IPS-11a (cell line): ENCODE data around the gene CCR1.
"Not testable (repeated sequence)": the region's sequence is repeated elsewhere in the genome, so short reads cannot be mapped to it uniquely, and the experiment has no call there.

Experiments
- H3K4me3 ChIP-seq: one replicate; pipeline ENCODE4 v1.5.1; 2013; ENCODE audit warnings: low read depth, low read length, control low read depth

The CCR1 gene

DNA sequence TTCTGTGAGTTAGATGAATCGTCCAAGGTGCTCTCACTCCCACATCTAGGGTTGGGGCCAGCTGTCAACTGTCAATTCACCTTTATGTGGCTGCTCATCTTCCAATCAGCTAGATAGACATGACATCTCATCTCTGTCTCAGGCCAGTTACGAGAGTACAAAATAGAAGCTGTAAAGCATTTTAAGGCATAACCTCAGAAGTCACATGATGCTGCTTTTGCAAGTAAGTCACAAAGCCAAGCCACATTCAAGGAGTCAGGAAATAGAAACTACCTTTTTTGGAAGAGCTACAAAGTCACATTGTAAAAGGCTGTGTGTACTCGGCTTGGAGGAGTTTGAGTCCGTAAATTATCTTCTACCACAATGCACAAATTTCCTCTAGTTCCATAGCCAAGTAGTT, 5.1 kb upstream of the CCR1 start:
- no peak overlapping the region for H3K4me3 ChIP-seq

DNA sequence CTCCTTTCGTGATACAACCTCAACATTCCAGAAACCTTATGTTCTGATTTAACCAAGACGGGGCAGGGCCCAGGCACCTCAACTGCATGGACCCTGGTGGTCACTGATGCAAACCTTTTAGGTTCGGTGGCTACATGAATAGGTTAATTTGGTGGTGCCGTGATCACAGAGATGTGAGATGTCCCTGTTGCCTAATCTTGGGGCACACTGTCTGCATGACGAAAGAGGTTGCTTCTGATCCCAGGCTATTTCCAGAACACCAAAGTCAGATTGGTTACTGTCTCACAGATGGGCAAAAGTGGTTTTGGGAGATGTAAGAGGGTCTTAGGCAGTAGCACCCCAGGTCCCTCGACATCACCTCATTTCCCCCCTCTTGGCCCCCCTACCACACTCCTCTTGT, 4.0 kb upstream of the CCR1 start:
- H3K4me3 ChIP-seq = no peak overlapping the region

DNA sequence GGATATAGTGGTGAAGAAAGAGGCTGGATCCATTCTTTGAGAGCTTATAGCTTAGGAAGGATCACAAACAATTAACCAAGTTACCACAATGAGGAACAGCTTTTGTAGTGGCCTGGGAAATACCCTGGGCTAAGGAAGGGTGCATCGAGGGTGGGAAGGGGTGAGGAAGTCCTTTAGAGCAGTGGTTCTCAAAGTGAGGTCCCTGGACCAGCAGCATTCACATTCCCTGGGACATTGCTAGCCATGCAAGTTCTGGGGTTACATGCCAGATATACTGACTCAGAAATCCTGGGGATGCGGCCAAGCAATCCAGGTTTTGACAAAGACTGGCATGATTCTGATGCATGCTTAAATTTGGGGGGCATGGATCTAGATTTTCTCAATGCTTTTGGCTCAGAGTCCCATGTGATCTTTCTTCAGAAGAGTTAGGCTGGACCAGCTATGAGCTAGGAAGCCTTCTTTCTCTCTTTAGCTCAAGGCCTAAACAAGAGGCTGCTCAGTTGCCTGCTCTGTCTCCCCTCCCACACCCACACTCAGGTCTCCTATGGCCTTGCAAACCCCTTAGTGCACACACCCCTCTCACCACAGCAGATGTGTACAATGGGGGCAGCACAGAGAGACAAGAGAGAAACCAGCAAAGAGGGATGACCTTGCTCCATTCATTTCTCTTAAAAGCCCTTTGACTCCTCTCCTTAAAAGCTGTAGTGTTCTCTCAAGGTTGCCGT, 1.8 kb upstream of the CCR1 start:
- no peak overlapping the region for H3K4me3 ChIP-seq

DNA sequence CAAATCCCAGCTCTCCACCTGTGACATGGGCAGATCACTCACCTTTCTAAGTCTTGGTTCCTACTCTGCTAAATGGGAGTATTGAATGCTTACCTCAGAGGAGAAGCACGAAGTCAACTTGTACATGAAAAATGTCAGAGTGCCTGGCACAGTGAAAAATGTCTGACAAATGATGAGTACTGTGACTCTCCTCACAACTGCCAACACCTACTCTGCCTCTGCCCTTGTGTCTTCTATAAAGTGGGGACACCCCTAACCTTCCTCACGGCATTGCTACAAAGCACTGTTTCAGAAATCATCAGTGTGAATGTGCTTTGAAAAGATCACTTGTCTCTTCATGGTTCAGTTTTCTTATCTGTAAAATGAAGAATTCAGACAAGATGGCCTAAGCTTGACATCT, 940 bp upstream of the CCR1 start:
- H3K4me3 ChIP-seq = no peak overlapping the region

DNA sequence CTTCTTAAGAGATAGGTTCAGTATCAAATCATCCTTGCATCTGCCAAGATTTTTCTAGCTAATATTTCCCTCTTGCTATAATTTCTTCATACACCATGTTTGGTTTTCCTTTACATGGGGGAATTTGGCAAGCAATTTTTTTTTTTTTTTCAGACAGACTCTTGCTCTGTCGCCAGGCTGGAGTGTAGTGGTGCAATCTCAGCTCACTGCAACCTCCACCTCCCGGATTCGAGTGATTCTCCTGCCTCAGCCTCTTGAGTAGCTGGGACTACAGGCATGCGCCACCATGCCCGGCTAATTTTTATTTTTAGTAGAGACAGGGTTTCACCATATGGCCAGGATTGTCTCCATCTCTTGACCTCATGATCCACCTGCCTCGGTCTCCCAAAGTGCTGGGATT, 599 bp downstream of the CCR1 start:
- not testable (repeated sequence) for H3K4me3 ChIP-seq

DNA sequence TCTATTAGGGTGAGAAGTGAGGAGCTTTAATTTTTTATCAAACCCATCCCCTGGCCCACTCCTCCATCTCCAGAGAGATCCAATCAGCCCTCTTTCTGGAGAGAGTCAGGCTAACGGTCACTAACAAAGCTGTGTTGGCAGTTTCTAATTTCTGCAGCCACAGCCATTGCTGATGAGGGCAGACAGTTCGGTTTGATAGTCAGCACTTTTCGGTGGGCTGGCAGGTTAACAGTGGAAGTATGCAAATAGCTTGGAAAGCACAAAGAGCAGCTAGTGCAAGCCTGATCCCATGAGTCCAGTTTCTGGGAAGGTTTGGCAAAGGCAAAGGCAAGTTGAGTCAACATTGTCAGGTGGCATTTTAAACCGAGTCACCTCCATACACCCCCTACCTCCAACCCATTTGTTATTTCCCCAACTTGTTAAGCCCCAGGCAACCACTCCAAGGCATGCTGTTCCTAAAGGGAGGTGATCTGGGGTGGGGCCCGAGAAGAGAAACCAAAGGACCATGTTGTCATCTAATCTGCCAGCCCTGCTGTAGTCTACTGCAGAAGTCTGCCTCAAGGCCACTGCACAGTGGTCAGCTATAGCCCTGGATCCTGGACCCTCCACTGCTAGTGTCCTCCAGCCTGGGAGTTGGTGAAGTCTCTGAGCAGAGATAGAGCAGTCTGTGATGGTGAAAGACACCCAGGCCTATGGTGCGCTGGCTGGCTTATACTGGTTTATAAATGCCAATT, 1.7 kb downstream of the CCR1 start:
- H3K4me3 ChIP-seq = no peak overlapping the region

DNA sequence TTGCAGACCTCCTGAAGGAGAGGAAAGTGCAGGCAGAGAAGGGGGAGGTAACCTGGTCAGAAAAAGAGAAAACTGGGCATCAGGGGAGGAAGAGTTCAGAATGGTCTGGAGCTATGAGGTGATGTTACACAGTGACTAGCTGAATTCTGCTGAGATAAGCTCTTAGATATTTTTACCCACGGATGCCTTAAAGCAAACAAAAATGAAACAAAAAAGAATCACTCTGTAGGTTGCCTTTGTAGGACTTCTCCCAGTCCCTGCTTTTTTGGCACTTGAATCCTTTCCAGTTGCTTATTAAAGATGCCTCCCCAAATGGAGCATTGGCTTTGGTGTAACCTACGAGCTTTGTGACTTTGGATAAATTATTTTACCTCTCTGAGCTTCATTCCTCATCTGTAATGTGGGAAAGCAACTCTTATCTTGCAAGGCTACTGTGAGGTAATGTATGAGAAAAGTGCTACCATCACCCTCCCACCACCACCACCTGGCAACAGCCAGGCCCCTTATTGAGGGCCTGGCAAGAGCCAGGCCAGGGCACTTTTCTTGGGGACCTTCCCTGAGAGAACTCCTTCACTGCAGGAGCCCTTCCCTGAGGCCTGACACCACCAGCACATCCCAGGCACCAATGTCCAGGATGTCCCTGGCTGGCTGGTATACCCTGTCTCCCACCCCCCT, 2.7 kb downstream of the CCR1 start:
- no peak overlapping the region for H3K4me3 ChIP-seq

DNA sequence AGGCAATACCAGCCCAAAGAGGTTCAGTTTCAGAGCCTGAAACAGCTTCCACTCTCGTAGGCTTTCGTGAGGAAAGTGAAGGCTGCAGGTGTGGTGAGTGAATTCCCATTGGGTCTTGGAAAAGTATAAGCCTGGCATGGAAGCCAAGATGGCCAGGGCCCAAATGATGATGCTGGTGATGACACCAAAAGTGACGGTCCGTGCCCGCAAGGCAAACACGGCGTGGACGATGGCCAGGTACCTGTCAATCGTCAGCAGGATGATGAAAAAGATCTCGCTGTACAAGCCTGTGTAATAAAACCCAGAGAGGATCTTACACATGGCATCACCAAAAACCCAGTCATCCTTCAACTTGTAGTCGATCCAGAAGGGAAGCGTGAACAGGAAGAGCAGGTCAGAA, 4.4 kb downstream of the CCR1 start:
- H3K4me3 ChIP-seq = no peak overlapping the region

DNA sequence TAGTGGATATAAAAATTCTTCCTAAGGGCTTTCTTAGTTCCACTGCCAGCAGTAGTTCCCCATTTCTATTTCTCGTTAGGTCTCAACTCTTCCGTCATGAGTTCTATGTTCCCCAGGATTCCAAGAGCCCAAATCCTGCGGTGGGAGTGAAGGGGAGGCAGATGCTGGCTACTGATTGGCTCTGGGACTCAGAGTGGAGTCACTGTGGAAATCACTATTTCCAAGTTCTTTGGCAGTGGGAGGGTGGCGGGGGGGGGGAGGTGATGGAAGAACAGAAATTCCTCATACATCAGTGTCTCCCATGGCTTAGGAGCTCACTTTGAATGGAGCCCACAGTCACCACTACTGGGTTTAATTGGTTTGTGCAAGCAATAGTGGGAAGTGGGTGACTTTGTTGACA, 5.6 kb downstream of the CCR1 start:
- no peak overlapping the region for H3K4me3 ChIP-seq

DNA sequence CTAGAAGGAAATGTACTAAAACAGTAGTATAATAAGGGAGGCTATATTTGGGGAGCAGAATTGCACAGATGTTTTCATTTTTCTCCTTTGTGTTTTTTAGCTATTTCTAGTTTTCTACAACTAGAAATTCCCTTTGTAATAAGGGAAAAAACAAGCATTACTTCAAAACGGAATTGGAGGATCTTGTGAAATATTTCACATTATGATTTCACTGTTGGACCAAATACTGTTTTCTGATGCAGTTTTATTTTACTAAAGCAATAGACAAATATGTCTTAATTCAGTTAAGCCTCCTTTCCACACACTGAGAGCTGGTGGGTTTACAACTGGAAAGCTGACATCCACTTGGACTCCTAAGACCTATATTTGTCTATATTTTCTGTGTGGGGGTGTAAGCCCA, 7.3 kb downstream of the CCR1 start:
- no peak overlapping the region for H3K4me3 ChIP-seq

DNA sequence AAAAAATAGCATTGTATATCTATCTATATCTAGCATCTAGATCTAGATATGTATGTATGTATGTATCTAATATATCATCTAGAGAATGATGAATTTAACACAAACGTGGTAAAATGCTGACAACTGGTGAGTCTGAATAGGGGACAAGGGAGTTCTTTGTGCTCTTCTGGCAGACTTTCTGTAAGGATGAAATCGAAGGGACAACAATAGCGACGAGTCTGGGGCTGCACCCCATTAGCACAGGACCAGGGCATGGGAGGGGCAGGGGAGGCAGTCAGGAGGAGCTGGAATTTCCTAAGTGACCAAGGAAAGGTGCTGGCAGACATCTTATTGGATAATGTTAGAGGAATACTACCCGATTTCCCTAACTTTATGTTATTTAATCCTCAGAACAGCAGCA, 7.9 kb downstream of the CCR1 start:
- no peak overlapping the region for H3K4me3 ChIP-seq

DNA sequence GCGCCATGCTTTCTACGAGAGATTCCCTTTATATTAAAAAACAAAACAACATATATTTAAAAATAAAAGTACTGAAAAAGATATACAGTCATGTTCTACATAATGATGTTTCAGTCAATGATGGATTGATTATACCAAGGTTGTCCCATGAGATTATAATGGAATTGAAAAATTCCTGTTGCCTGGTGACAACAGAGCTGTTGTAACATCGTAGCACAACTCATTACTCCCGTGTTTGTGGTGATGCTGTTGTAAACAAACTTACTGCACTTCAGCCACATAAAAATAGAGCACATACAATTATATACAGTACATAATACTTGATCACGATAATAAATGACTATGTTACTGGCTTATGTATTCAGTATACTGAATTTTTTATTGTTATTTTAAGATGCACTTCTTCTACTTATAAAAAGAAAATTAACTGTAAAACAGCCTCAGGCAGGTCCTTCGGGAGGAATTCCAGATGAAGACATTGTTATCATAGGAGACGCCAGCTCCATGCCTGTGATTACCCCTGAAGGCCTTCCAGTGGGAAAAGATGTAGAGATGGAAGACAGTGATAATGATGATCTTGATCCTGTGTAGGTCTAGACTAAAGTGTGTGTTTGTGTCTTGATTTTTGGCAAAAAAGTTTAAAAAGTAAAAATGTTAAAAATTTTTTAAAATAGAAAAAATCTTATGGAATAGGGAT, 11.7 kb downstream of the CCR1 start:
- no peak overlapping the region for H3K4me3 ChIP-seq

DNA sequence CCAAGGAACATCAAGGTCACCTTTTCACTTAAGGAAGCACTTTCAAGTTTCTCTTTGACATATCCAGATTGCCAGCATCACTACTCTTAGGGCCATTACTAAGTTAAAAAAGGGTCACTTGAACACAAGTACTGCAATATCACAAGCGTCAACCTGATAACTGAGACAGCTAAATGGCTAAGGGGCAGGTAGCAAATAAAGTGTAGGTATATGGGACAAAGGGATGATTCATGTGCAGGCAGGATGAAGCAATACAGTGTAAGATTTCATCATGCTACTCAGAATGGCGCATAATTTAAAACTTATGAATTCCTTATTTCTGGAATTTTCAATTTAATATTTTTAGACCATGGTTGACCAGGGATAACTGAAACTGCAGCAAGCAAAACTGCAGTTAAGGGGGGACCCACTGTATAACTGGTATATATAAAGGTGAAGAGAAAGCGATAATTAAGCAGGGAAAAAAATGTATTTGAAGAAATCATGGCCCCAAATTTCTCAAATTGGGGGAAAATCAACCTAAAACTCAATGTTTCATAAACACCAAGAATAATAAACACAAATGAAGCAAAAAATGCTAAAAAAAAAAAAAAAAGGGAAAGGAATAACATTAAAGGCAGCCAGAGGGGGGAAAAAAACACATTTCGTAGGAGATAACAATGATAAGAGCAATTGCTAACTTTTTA, 13.1 kb downstream of the CCR1 start:
- no peak overlapping the region for H3K4me3 ChIP-seq

DNA sequence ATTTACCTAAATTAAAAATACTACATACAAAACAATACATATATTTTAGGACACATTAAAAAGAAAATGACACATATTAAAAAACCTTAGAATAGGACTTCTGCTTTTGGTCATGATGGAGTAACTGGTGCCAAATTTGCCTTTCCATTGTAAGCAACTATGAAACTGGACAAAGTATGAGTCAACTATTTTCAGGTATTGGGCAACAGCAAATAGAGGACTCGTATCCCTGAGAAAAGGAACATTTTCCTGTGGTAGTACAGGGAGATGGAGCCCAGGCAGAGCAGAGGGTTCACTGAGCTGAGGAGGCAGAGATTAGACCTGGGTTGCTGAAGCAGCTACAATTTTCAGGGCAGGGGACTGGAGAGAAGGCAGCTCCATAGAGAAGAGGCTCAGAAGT, 14.7 kb downstream of the CCR1 start:
- no peak overlapping the region for H3K4me3 ChIP-seq

DNA sequence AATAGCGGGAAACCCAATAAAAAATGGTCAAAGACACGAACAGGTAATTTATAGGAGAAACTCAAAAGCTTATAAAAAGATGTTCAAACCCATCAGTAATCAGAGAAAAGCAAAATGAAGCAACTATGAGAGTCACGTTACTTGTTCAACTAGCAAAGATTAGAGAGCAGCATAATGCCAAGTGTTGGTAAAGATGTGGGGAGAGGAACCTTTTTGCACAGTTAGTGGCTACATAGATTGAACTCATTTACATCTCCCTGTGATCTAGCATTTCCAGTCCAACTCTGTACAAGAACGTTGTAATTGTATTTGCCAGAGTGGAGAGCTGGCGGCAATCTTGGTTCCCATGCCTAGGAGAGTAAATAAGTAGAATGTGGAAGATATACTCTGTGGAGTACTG, 15.2 kb downstream of the CCR1 start:
- no peak overlapping the region for H3K4me3 ChIP-seq

DNA sequence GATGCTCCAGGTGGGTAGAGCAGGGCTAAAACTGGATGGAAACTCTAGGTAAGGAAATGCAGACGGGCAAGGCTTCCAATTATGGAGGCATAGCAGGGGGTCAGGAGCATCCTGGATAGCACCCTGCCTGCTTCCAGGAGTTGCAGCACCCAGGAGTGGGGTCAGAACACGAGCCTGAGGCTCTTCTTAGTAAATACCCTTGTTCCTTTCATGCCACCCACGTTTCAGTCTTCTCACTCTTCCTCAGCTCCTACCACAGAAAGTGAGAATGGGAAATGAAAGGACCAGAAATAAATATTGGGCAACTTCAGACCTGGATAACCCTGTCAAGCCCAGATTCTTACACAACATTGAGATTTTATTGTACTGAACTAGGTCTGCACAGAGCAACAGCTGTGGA, 16.4 kb downstream of the CCR1 start:
- H3K4me3 ChIP-seq = no peak overlapping the region

DNA sequence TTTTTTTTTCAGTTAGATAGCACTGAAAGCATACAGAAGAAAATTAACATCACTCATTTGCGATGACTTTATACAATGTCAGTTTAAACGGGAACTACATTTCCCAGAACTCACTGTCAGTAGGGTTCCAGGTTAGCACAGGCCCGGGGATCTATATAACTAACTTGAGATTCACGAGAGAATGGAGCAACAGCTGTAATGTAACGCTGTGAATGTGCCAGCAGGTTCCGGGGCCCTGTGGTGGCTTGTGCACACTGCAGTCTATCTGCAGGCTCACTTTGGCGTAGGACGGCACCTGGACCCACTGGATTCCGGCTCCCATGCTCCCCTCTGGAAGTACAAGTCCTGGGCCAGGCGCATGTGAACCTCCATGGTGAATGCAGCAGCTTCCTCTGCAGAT, 19.4 kb downstream of the CCR1 start:
- H3K4me3 ChIP-seq = no peak overlapping the region

DNA sequence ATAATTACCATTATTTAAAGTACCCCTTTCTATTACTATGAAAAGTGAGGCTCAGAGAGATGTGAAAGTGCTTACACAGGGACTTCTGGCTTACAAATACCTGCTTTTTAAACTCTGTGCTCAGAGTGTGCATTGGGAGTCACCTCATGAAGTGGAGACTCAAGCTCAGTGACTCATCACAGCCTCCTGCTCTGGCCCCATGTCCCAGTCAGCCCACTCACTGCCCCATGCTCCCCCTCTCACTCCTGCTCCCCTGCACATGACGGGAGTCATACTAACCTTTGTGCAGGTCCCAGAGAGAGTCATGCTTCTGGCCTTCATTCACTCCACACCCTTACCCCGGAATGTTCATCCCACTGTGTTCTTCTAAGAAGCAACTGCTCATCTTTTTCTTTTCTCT, 20.2 kb downstream of the CCR1 start:
- H3K4me3 ChIP-seq = no peak overlapping the region

DNA sequence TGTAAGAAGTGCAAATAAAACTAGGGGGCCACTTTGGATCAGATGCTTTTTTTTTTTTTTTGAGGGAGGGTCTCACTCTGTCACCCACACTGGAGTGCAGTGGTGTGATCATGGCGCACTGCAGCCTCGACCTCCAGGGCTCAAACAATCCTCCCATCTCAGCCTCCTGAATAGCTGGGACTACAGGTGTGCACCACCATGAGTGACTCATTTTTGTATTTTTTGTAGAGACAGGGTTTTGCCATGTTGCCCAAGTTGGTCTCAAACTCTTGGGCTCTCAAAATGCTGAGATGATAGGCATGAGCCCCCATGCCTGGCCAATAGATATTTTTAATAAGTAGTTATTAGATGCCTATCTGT, 20.8 kb downstream of the CCR1 start:
- H3K4me3 ChIP-seq = no peak overlapping the region

DNA sequence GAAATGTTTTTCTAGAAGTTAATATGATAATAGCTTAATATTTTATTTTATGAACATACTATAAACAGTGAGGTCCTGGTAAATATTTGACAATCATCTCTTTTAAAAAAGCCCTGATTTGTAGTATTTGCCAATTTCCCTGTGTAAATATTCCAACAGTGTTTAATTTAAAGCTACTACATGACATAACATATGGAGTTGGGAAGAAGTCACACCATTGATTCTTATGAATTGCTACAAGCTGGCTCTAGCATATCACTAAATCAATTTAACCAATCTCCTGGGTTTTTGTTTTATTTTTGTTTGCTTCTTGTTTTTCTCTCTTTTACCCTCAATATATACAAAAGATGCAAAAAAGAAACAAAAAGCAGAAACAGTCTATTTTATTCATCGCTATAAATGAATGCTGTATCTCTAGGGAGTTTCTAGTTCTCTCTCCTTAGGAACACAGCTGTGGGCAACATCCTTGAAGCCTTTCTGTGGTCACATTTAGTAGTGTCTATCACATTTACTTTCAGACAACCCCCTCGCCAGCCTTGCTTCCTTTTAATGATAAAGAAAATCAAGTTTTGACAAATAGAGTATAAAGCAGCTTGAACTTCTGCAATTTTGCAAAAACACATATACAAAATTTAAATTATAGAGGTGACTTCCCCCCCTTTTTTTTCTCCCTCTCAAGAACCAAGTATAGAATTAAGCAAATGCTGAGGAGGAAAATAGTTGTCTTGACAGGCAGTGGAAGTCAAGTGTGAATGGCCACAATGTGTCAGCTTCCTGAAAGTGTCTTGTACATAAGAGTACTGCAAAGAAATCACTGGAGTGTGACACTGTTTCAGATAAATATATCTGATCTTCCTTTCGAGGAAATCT, 21.4 kb downstream of the CCR1 start:
- H3K4me3 ChIP-seq = no peak overlapping the region
